Measurements from ENCODE around the gene COPS4. TPM values are rescaled to one million over a fixed set of nuclear protein-coding genes. Genes with fewer than 3 reads are reported as not detected.
"Not testable (repeated sequence)": the region's sequence is repeated elsewhere in the genome, so short reads cannot be mapped to it uniquely, and the experiment has no call there.

Gene COPS4
- total RNA-seq, 4 donors from 2014 or later, result 35.3 to 69.9 (median 50.4) TPM

GRCh38 chr4:82998898-82999297, 36.1 kb upstream of the COPS4 start:
- no peak for DNase-seq
- TF ChIP-seq CTCF (IDR thresholded peaks at IDR 0.05) (no peak), POLR2A (IDR thresholded peaks at IDR 0.05) (no peak)
- Histone ChIP-seq H3K4me1 (no peaks in the 10 kb centered on the region), H3K9me3 (no peaks in the 10 kb centered on the region), H3K36me3 (no peaks in the 10 kb centered on the region), H3K27me3 (no peaks in the 10 kb centered on the region), H3K4me3 (replicated peaks in 1 of 3) (no peak overlapping the region), H3K27ac (no peak overlapping the region)
- intact Hi-C loops (cut with DNase I), result no loop called here

GRCh38 chr4:83002329-83002728, 32.7 kb upstream of the COPS4 start:
- no peaks in the 10 kb centered on the region for H3K27me3 ChIP-seq
- H3K36me3 ChIP-seq, result no peaks in the 10 kb centered on the region
- intact Hi-C loops (cut with DNase I), result no loop called here
- no peaks in the 10 kb centered on the region for H3K4me1 ChIP-seq
- 91 to 92% methylated on average over 3 of the region's 3 CpGs for WGBS, 2 donors
- no peak overlapping the region for H3K27ac ChIP-seq
- no peaks in the 10 kb centered on the region for H3K9me3 ChIP-seq
- TF ChIP-seq POLR2A (IDR thresholded peaks at IDR 0.05) (no peak), CTCF (IDR thresholded peaks at IDR 0.05) (no peak)
- no peak overlapping the region for H3K4me3 ChIP-seq (replicated peaks in 1 of 3)
- no peak for DNase-seq

GRCh38 chr4:83003044-83003791, 31.8 kb upstream of the COPS4 start:
- H3K36me3 ChIP-seq; H3K27ac ChIP-seq; H3K4me3 ChIP-seq (replicated peaks in 1 of 3); H3K27me3 ChIP-seq; intact Hi-C loops (cut with DNase I); H3K4me1 ChIP-seq; H3K9me3 ChIP-seq; DNase-seq: not testable (repeated sequence)
- 89% methylated on average over 14 of the region's 14 CpGs for WGBS, 2 donors

GRCh38 chr4:83009529-83009928, 25.5 kb upstream of the COPS4 start:
- H3K4me3 ChIP-seq (replicated peaks in 1 of 3), result peak overlapping the region in 2 of 3 donors; percentile 47 to 83
- no peak overlapping the region for H3K27ac ChIP-seq
- H3K27me3 ChIP-seq, result no peaks in the 10 kb centered on the region
- peaks cover 8 to 28% of the 10 kb centered on the region in 2 donors for H3K4me1 ChIP-seq
- WGBS, 2 donors, result 79 to 80% methylated on average over 3 of the region's 3 CpGs
- intact Hi-C loops (cut with DNase I), result no loop called here
- no peak for DNase-seq
- H3K36me3 ChIP-seq, result no peaks in the 10 kb centered on the region
- TF ChIP-seq CTCF (IDR thresholded peaks at IDR 0.05), result no peak
- no peak for TF ChIP-seq POLR2A (IDR thresholded peaks at IDR 0.05)
- no peaks in the 10 kb centered on the region for H3K9me3 ChIP-seq

- Histone ChIP-seq H3K27ac (peak overlapping the region; percentile 75 to 93 (median 87)), H3K4me3 (replicated peaks in 1 of 3) (peak overlapping the region; percentile 47 to 83 (median 79)), H3K36me3 (no peaks in the 10 kb centered on the region), H3K27me3 (no peaks in the 10 kb centered on the region), H3K4me1 (peaks cover 8 to 28% of the 10 kb centered on the region in 2 donors), H3K9me3 (no peaks in the 10 kb centered on the region)
- DNase-seq, result no peak
- TF ChIP-seq CTCF (IDR thresholded peaks at IDR 0.05) (no peak), POLR2A (IDR thresholded peaks at IDR 0.05) (no peak)
- WGBS, 2 donors, result 0% methylated on average over 11 to 12 of the region's 14 CpGs
- intact Hi-C loops (cut with DNase I), result loop anchor here (2.0 to 10.0 kb wide), 4 partner anchors 25 to 725 kb away; partner anchors contain the start of genes COPS4, ENOPH1, HNRNPDL and SEC31A
Observed at GRCh38 chr4:83010111-83010521, 24.9 kb upstream of the COPS4 start.

Data from thyroid gland (tissue), 4 donors.